Kidney epithelial cell (primary cell): ENCODE measurements around the gene RHOC. TPM values are rescaled to one million over a fixed set of nuclear protein-coding genes. Genes with fewer than 3 reads are reported as not detected.
A peak's percentile ranks its signal among the peaks of the same experiment; 100 is the strongest.

Experiments used
- DNase-seq: peaks from one replicate; pipeline ENCODE4 v3.0.0-alpha.2; 2010; ENCODE audit warnings: low read depth
- H3K27me3 ChIP-seq: 2 replicates; pipeline ENCODE4 v1.6.0; 2011; ENCODE audit warnings: low read length; ENCODE audit not compliant: control insufficient read depth, insufficient read depth
- H3K36me3 ChIP-seq: 2 replicates; pipeline ENCODE4 v1.5.1; 2011; ENCODE audit warnings: low read length; ENCODE audit not compliant: control insufficient read depth, insufficient read depth
- H3K4me3 ChIP-seq: 2 replicates; pipeline ENCODE4 v1.5.1; 2011; ENCODE audit warnings: low read depth, mild to moderate bottlenecking, control low read depth, low read length
- CTCF ChIP-seq: IDR thresholded peaks from 2 replicates; pipeline ENCODE4 v1.5.1; 2011; ENCODE audit warnings: mild to moderate bottlenecking, moderate library complexity, low read length, control low read depth, inconsistent platforms; ENCODE audit not compliant: insufficient read depth, poor library complexity, severe bottlenecking
- total RNA-seq: library from RNA; depleted of rRNA; stranded (reverse); fragments of >200 nt; gene quantifications from 2 replicates; pipeline ENCODE4 v1.2.3, GENCODE V29; 2015

Gene RHOC
- total RNA-seq, 1 donor from 2014 or later: 639 TPM

GRCh38 chr1:112674986-112675727, 31.8 kb downstream of the RHOC start:
- no peaks in the 10 kb centered on the region for H3K36me3 ChIP-seq
- peak overlapping the region; percentile 89 for H3K4me3 ChIP-seq
- H3K27me3 ChIP-seq: no peaks in the 10 kb centered on the region
- no peak for DNase-seq
- TF ChIP-seq CTCF: no peak

- Histone ChIP-seq H3K36me3 (no peaks in the 10 kb centered on the region), H3K27me3 (no peaks in the 10 kb centered on the region), H3K4me3 (peak within 1 kb of the TSS; percentile 89)
- DNase-seq: peak; percentile 23
- TF ChIP-seq CTCF: no peak
Observed at GRCh38 chr1:112674440-112674985, 32.4 kb downstream of the RHOC start, which contains the start of gene MOV10. TSS of gene MOV10 (plus strand) at chr1:112674659. CDS start at chr1:112674913, 254 bp downstream.

GRCh38 chr1:112673592-112674439, 33.1 kb downstream of the RHOC start:
- peak; percentile 45 for TF ChIP-seq CTCF
- DNase-seq: no peak
- H3K4me3 ChIP-seq: peak overlapping the region; percentile 89
- H3K27me3 ChIP-seq: no peaks in the 10 kb centered on the region
- no peaks in the 10 kb centered on the region for H3K36me3 ChIP-seq

- DNase-seq: no peak
- no peak for TF ChIP-seq CTCF
- no peaks in the 10 kb centered on the region for H3K36me3 ChIP-seq
- no peaks in the 10 kb centered on the region for H3K27me3 ChIP-seq
- H3K4me3 ChIP-seq: no peak overlapping the region
Observed at GRCh38 chr1:112672842-112673241, 34.1 kb downstream of the RHOC start.

- no peak for DNase-seq
- Histone ChIP-seq H3K4me3 (no peak overlapping the region), H3K27me3 (no peaks in the 10 kb centered on the region), H3K36me3 (no peaks in the 10 kb centered on the region)
- TF ChIP-seq CTCF: no peak
Observed at GRCh38 chr1:112672009-112672408, 34.9 kb downstream of the RHOC start.
